ENCODE results near the gene GPC6.

GRCh38 chr13:94173312-94173854 is 946.8 kb downstream of the GPC6 start:
- no peak for TF ChIP-seq POLR2AphosphoS5 (IDR thresholded peaks at IDR 0.05; ENCODE audit: low read depth)
- TF ChIP-seq CTCF (IDR thresholded peaks at IDR 0.05; ENCODE audit: insufficient read depth, low read length) = no peak
- TF ChIP-seq REST (IDR thresholded peaks at IDR 0.05; ENCODE audit: insufficient replicate concordance, low read depth) = no peak

Data from HL-60 (cell line).